CD4-positive, CD25-positive, alpha-beta regulatory T cell (primary cell): ENCODE data around the gene BTRC. TPM values are rescaled to one million over a fixed set of nuclear protein-coding genes. Genes with fewer than 3 reads are reported as not detected.
A peak's percentile ranks its signal among the peaks of the same experiment; 100 is the strongest.

Source experiments
- ATAC-seq, 2 donors: fragments of 150-1000 bp; cut with Tn5 transposase; one replicate each; pipeline ENCODE4 v1.10.0; 2021; ENCODE audit warnings: low read depth in 2 of 2, moderate number of reproducible peaks in 2 of 2, moderate library complexity in 1 of 2
- DNase-seq, 3 donors: peaks; one replicate each; pipeline versions ENCODE4 v3.0.0 to v3.0.0-alpha.2; 2012 to 2022; ENCODE audit warnings: mixed read lengths in 1 of 3
- H3K27ac ChIP-seq: one replicate; pipeline ENCODE4 v1.7.0; 2013; ENCODE audit warnings: mild to moderate bottlenecking, low read length; ENCODE audit not compliant: insufficient read depth, poor library complexity, severe bottlenecking
- H3K27me3 ChIP-seq: one replicate; pipeline ENCODE4 v1.7.0; 2013; ENCODE audit warnings: low read length; ENCODE audit not compliant: control insufficient read depth, insufficient read depth
- H3K36me3 ChIP-seq: one replicate; pipeline ENCODE4 v1.7.0; 2013; ENCODE audit warnings: mild to moderate bottlenecking, low read length, moderate library complexity; ENCODE audit not compliant: control insufficient read depth, insufficient read depth
- H3K4me1 ChIP-seq: 2 replicates; pipeline ENCODE4 v1.7.0; 2013; ENCODE audit warnings: mild to moderate bottlenecking, low read length; ENCODE audit not compliant: insufficient read depth, control insufficient read depth, poor library complexity, severe bottlenecking
- H3K4me3 ChIP-seq: one replicate; pipeline ENCODE4 v1.7.0; 2013; ENCODE audit warnings: low read depth, mild to moderate bottlenecking, low read length, moderate library complexity
- H3K9me3 ChIP-seq, 2 experiments: 1 replicate in 1 of 2; 2 replicates in 1 of 2; pipeline ENCODE4 v1.7.0; 2013; ENCODE audit warnings: low read length in 2 of 2, mild to moderate bottlenecking in 1 of 2, moderate library complexity in 1 of 2; ENCODE audit not compliant: control insufficient read depth in 2 of 2
- H3K27ac Mint-ChIP-seq, 3 donors: one replicate each; pipeline ENCODE4 v1.8.0; 2020 to 2022; ENCODE audit warnings: mild to moderate bottlenecking in 3 of 3, mixed read lengths in 3 of 3, moderate library complexity in 2 of 3
- H3K27me3 Mint-ChIP-seq: one replicate; pipeline ENCODE4 v1.8.0; 2022; ENCODE audit warnings: mild to moderate bottlenecking, mixed read lengths
- H3K36me3 Mint-ChIP-seq: one replicate; pipeline ENCODE4 v1.8.0; 2020; ENCODE audit warnings: mixed read lengths
- H3K4me1 Mint-ChIP-seq, 4 donors: one replicate each; pipeline ENCODE4 v1.8.0; 2020 to 2022; ENCODE audit warnings: mixed read lengths in 4 of 4, mild to moderate bottlenecking in 1 of 4
- H3K4me3 Mint-ChIP-seq, 4 donors: one replicate each; pipeline ENCODE4 v1.8.0; 2020 to 2022; ENCODE audit warnings: mild to moderate bottlenecking in 4 of 4, mixed read lengths in 4 of 4, moderate library complexity in 3 of 4
- H3K9me3 Mint-ChIP-seq, 7 donors: one replicate each; pipeline ENCODE4 v1.8.0; 2020 to 2022; ENCODE audit warnings: mixed read lengths in 7 of 7, mild to moderate bottlenecking in 3 of 7, moderate library complexity in 2 of 7
- polyA plus RNA-seq, 4 donors: library from polyadenylated mRNA; unstranded; fragments of 300-500 nt; fragmentation: Illumina TruSeq; gene quantifications; one replicate each; pipeline ENCODE4 v1.2.3, GENCODE V29; 2021
- total RNA-seq: library from RNA; stranded (reverse); gene quantifications from one replicate; pipeline ENCODE4 v1.2.3, GENCODE V29; 2022

Gene BTRC
- total and polyA plus RNA-seq, 5 donors from 2014 or later = 6.1 to 17.8 (median 8.9) TPM

GRCh38 chr10:101558204-101558603 is 204.2 kb downstream of the BTRC start:
- Mint-ChIP-seq H3K27me3 (no peaks in the 10 kb centered on the region), H3K4me3 (peak overlapping the region in 1 of 4 donors; percentile 13)

GRCh38 chr10:101558671-101559595 is 205.0 kb downstream of the BTRC start:
- Mint-ChIP-seq H3K9me3 (no peaks in the 10 kb centered on the region), H3K27ac (peak overlapping the region in 1 of 3 donors; percentile 54), H3K4me3 (no peak overlapping the region), H3K27me3 (peaks cover 6% of the 10 kb centered on the region), H3K4me1 (peaks cover 0 to 26% (median 11%) of the 10 kb centered on the region in 4 donors), H3K36me3 (peaks cover 14% of the 10 kb centered on the region)
- DNase-seq = no peak
- no peaks in the 10 kb centered on the region for H3K27me3 ChIP-seq
- H3K4me1 ChIP-seq = peaks cover 14% of the 10 kb centered on the region
- no peaks in the 10 kb centered on the region for H3K9me3 ChIP-seq
- no peak for ATAC-seq
- no peaks in the 10 kb centered on the region for H3K36me3 ChIP-seq
- no peak overlapping the region for H3K27ac ChIP-seq
- H3K4me3 ChIP-seq = no peak overlapping the region

More at GRCh38 chr10:101558204-101558603, 204.2 kb downstream of the BTRC start:
- H3K4me3 ChIP-seq = no peak overlapping the region
- no peaks in the 10 kb centered on the region for H3K9me3 Mint-ChIP-seq
- H3K36me3 Mint-ChIP-seq = peaks cover 20% of the 10 kb centered on the region
- no peaks in the 10 kb centered on the region for H3K27me3 ChIP-seq
- H3K9me3 ChIP-seq = no peaks in the 10 kb centered on the region
- ATAC-seq (peak; percentile 38 to 68), DNase-seq (peak in 1 of 3 donors; percentile 83)
- H3K36me3 ChIP-seq = peaks cover 6% of the 10 kb centered on the region
- H3K4me1 Mint-ChIP-seq = peaks cover 0 to 26% (median 11%) of the 10 kb centered on the region in 4 donors
- H3K27ac ChIP-seq = peak overlapping the region; percentile 8
- peak overlapping the region in 1 of 3 donors; percentile 54 for H3K27ac Mint-ChIP-seq
- H3K4me1 ChIP-seq = peaks cover 14% of the 10 kb centered on the region

- Mint-ChIP-seq H3K27ac (peak overlapping the region in 2 of 3 donors; percentile 44 to 89), H3K27me3 (peaks cover 10% of the 10 kb centered on the region), H3K36me3 (peaks cover 8% of the 10 kb centered on the region), H3K4me1 (peaks cover 0 to 26% (median 11%) of the 10 kb centered on the region in 4 donors), H3K4me3 (no peak overlapping the region), H3K9me3 (no peaks in the 10 kb centered on the region)
- Histone ChIP-seq H3K27me3 (no peaks in the 10 kb centered on the region), H3K36me3 (no peaks in the 10 kb centered on the region), H3K4me1 (peaks cover 14% of the 10 kb centered on the region), H3K9me3 (no peaks in the 10 kb centered on the region), H3K27ac (no peak overlapping the region), H3K4me3 (no peak overlapping the region)
- ATAC-seq = no peak
- DNase-seq = no peak
Observed at GRCh38 chr10:101559596-101560297, 205.8 kb downstream of the BTRC start.

- peaks cover 2% of the 10 kb centered on the region for H3K27me3 ChIP-seq
- Mint-ChIP-seq H3K4me3 (no peak overlapping the region), H3K4me1 (peaks cover 0 to 30% (median 11%) of the 10 kb centered on the region in 4 donors), H3K9me3 (no peaks in the 10 kb centered on the region), H3K27me3 (peaks cover 17% of the 10 kb centered on the region), H3K27ac (no peak overlapping the region), H3K36me3 (peaks cover under 1% of the 10 kb centered on the region)
- H3K36me3 ChIP-seq = no peaks in the 10 kb centered on the region
- no peak for ATAC-seq
- no peak overlapping the region for H3K4me3 ChIP-seq
- peaks cover 14% of the 10 kb centered on the region for H3K4me1 ChIP-seq
- H3K27ac ChIP-seq = no peak overlapping the region
- no peaks in the 10 kb centered on the region for H3K9me3 ChIP-seq
- DNase-seq = no peak
Observed at GRCh38 chr10:101560298-101561067, 206.5 kb downstream of the BTRC start.

GRCh38 chr10:101561068-101561915 is 207.3 kb downstream of the BTRC start:
- Mint-ChIP-seq H3K4me3 (no peak overlapping the region), H3K9me3 (no peaks in the 10 kb centered on the region), H3K27ac (no peak overlapping the region), H3K4me1 (peaks cover 0 to 33% (median 11%) of the 10 kb centered on the region in 4 donors), H3K27me3 (peaks cover 20% of the 10 kb centered on the region), H3K36me3 (no peaks in the 10 kb centered on the region)
- Histone ChIP-seq H3K36me3 (no peaks in the 10 kb centered on the region), H3K4me1 (peaks cover 15% of the 10 kb centered on the region), H3K27ac (no peak overlapping the region), H3K9me3 (no peaks in the 10 kb centered on the region), H3K27me3 (peaks cover 5% of the 10 kb centered on the region), H3K4me3 (no peak overlapping the region)
- ATAC-seq = no peak
- DNase-seq = no peak

GRCh38 chr10:101562231-101562630 is 208.3 kb downstream of the BTRC start:
- ATAC-seq (no peak), DNase-seq (no peak)
- Histone ChIP-seq H3K27me3 (peaks cover 9% of the 10 kb centered on the region), H3K27ac (no peak overlapping the region), H3K36me3 (no peaks in the 10 kb centered on the region), H3K4me1 (peaks cover 18% of the 10 kb centered on the region), H3K4me3 (no peak overlapping the region), H3K9me3 (no peaks in the 10 kb centered on the region)
- H3K36me3 Mint-ChIP-seq = peaks cover under 1% of the 10 kb centered on the region
- no peak overlapping the region for H3K27ac Mint-ChIP-seq
- peak overlapping the region in 1 of 4 donors; percentile 56 for H3K4me3 Mint-ChIP-seq
- H3K4me1 Mint-ChIP-seq = peaks cover 0 to 36% (median 11%) of the 10 kb centered on the region in 4 donors
- no peaks in the 10 kb centered on the region for H3K9me3 Mint-ChIP-seq
- peaks cover 22% of the 10 kb centered on the region for H3K27me3 Mint-ChIP-seq
